Endothelial cell of umbilical vein (primary cell): ENCODE results near the gene NR3C2.

Experiments
- EZH2 ChIP-seq: IDR thresholded peaks from 2 replicates; pipeline ENCODE4 v1.6.1; 2012; ENCODE audit warnings: borderline replicate concordance, low read depth, mild to moderate bottlenecking, moderate library complexity, low read length, inconsistent platforms; ENCODE audit not compliant: severe bottlenecking
- FOS ChIP-seq: IDR thresholded peaks from 2 replicates; pipeline ENCODE4 v1.6.1; 2011; ENCODE audit warnings: mild to moderate bottlenecking, low read length, moderate library complexity, borderline replicate concordance; ENCODE audit not compliant: insufficient read depth
- GATA2 ChIP-seq: IDR thresholded peaks from 2 replicates; pipeline ENCODE4 v1.7.0; 2011; ENCODE audit warnings: low read depth, mild to moderate bottlenecking, moderate library complexity, mixed read lengths, low read length; ENCODE audit not compliant: insufficient read length, insufficient read depth
- MYC ChIP-seq: IDR thresholded peaks from one replicate; pipeline ENCODE4 v1.6.1; 2011; ENCODE audit warnings: mild to moderate bottlenecking, low read depth, low read length
- POLR2A ChIP-seq: IDR thresholded peaks from 2 replicates; pipeline ENCODE4 v1.6.1; 2012; ENCODE audit warnings: low read depth, mild to moderate bottlenecking, control low read depth, low read length
- POLR2AphosphoS5 ChIP-seq: IDR thresholded peaks from 2 replicates; pipeline ENCODE4 v1.6.1; 2012; ENCODE audit warnings: low read depth, mild to moderate bottlenecking, control low read depth, low read length, moderate library complexity; ENCODE audit not compliant: insufficient read depth
- TF ChIP-seq, protein P1 (sequence below), 2 donors: IDR thresholded peaks; 1 replicate in 1 of 2; 2 replicates in 1 of 2; pipeline ENCODE4 v1.5.1; 2011; ENCODE audit warnings: low read length in 2 of 2, mild to moderate bottlenecking in 2 of 2, moderate library complexity in 2 of 2, control low read depth in 1 of 2, inconsistent platforms in 1 of 2, low read depth in 1 of 2; ENCODE audit not compliant: insufficient read depth in 1 of 2; ENCODE audit errors: extremely low read depth in 1 of 2

DNA sequence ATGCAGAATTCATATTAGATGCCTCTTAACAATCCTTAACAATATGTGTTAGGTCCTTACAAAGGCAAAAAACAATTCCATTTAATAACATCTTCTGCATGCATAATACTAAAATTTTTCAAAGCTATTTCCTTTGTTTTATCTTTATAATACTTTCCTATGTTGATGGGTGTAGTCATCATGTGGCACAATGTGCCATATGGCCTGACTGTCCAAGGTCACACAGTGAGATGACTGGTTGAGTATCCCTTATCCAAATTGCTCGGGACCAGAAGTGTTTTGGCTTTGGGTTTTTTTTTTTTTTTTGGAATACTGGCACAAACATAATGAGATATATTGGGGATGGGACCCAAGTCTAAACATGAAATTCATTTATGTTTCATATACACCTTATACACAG is 77.7 kb downstream of the NR3C2 start:
- no peak for TF ChIP-seq POLR2A
- TF ChIP-seq, protein P1, sequence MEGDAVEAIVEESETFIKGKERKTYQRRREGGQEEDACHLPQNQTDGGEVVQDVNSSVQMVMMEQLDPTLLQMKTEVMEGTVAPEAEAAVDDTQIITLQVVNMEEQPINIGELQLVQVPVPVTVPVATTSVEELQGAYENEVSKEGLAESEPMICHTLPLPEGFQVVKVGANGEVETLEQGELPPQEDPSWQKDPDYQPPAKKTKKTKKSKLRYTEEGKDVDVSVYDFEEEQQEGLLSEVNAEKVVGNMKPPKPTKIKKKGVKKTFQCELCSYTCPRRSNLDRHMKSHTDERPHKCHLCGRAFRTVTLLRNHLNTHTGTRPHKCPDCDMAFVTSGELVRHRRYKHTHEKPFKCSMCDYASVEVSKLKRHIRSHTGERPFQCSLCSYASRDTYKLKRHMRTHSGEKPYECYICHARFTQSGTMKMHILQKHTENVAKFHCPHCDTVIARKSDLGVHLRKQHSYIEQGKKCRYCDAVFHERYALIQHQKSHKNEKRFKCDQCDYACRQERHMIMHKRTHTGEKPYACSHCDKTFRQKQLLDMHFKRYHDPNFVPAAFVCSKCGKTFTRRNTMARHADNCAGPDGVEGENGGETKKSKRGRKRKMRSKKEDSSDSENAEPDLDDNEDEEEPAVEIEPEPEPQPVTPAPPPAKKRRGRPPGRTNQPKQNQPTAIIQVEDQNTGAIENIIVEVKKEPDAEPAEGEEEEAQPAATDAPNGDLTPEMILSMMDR (IDR thresholded peaks at IDR 0.05; ENCODE audit: extremely low read depth in 1 of 2, insufficient read depth in 1 of 2, low read depth in 1 of 2, low read length in 2 of 2), result no peak
- TF ChIP-seq POLR2AphosphoS5, result no peak
- TF ChIP-seq EZH2, result no peak
- no peak for TF ChIP-seq MYC
- TF ChIP-seq FOS, result no peak
- no peak for TF ChIP-seq GATA2
